Fibroblast of skin of left quadriceps (primary cell): ENCODE data around the gene IFNL1.
"Not testable (repeated sequence)": the region's sequence is repeated elsewhere in the genome, so short reads cannot be mapped to it uniquely, and the experiment has no call there.

Experiments used
- DNase-seq, 2 experiments: peaks; one replicate each; pipeline ENCODE4 v3.0.0-alpha.2; 2013; ENCODE audit warnings: low read depth in 2 of 2

Gene IFNL1

DNA sequence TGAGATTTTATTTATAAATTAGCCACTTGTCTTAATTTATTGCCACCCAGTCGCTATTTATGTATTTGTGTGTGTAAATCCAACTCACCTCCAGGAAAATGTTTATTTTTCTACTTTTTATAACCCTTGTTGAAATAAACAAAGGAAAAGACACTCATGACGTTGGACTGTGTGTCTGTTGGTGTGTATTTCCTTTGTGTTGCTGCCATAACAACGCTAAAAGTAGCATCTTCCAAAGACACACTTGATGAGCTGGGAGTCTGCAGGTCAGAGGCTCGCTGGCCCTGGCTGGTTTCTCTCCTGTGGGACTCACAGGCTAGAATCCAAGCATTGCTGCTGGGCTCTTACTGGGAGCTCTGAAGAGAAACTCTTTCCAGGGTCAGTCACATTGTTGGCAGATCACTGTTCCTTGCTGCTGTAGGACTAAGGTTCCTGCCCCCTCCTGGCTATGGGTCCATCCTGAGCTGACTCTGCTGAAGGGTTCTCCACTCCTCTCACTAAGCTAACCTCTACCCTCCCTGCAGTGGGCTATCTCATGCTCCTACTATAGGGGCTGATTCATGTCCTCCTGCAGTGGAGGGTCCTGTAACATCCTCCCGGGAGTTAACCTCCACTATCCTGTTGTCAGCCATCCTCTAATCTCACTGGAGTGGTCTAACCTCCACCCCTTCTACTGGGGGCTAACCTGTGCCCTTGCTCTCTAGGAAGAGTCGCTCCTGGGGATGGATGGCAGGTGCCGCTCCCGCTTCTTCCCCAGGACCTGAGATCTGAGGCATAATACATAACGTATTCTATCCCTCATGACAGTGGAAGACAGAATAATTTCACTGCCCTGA, 26.0 kb upstream of the IFNL1 start:
- DNase-seq: no peak

DNA sequence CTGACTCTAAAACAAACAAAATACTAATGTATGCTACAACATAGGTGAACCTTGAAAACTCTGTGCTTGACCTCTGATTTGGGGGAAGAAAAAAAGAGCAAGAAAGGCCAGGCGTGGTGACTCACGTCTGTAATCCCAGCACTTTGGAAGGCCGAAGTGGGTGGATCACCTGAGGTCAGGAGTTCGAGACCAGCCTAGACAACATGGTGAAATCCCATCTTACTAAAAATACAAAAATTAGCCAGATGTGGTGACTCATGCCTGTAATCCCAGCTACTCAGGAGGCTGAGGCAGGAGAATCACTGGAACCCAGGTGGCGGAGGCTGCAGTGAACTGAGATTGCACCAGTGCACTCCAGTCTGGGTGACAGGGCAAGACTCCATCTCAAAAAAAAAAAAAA, 22.3 kb upstream of the IFNL1 start:
- DNase-seq: not testable (repeated sequence)

DNA sequence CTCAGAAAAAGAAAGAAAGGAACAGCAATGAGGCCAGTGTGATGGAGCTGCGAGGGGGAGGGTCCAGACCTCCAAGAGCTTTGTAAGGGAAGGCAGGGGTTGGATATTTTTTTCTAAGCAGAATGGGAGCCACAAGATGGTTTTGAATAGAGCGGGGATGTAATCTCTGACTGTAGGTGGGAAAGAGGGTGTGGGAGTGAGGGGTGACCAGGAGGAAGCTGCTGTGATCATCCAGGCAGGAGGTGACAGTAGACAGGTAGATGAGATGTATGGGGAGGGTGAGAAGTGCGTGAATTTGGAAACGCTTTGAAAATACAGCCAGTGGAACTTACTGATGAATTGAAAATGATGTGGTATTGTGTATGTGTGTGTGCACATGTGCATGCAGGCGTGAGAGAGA, 20.6 kb upstream of the IFNL1 start:
- DNase-seq: no peak

DNA sequence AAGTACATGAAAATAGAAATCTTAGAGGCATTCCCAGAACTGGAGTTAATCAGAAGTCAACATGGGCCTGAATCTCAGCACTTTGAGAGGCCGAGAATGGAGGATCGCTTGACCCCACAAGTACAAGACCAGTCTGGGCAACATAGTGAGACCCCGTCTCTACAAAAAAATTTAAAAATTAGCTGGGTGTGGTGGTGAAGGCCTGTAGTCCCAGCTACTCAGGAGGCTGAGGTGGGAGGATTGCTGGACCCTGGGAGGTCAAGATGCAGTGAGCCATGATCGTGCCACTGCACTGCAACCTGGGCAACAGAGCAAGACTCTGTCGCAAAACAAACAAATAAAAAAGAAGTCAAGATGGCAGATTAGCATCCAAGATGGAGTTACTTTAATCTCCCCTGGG, 19.5 kb upstream of the IFNL1 start:
- DNase-seq: no peak

DNA sequence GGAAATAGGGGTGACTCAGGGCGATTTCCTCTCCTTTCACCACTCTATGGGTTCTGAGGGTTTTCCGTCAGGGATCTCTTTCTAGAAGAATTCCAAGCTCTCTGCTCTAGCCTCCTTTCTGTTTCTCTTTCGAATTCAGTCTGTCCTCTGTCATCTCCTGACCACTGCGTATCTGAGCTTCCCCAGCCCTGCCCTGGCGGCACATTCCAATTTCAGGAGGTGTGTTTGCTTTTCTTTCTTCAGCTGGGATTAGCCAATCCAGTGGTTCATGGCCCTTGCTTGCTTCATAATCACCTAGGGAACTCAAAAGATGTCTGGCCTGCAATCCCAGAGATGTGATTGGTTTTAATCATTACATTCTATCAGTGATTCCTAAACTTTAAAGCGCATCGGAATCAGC, 18.6 kb upstream of the IFNL1 start:
- no peak for DNase-seq

DNA sequence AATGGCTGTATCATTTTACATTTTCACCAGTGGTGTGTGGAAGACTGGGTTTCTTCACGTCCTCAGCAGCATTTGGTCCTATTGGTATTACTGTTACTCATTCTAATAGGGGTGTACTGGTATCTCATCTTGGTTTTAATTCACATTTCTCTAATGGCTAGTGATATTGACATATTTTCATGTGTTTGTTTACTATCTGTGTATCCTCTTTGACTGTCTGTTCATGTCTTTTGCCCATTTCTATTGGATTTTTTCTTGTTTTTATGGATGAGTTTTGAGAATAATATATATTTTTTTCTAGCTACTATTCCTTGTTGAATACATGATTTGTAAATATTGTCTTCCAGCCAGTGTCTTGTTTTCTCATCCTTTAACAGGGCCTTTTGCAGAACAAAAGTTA, 14.2 kb upstream of the IFNL1 start:
- no peak for DNase-seq

DNA sequence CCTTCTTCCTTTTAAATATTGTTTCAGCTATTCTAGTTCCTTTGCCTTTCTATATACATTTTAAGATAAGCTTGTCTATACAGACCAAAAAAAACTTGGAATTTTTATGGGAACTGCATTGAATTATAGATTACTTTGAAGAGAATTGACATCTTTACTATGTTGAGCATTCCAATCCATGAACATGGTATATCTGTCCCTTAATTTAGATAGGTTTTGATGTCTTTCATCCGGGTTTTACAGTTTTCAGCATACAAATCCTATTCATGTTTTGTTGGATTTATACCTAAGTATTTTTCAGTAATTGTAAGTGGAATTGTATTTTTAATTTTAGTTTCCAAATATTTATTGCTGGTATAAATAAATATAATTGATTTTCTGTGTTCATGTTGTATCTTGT, 12.2 kb upstream of the IFNL1 start:
- no peak for DNase-seq

DNA sequence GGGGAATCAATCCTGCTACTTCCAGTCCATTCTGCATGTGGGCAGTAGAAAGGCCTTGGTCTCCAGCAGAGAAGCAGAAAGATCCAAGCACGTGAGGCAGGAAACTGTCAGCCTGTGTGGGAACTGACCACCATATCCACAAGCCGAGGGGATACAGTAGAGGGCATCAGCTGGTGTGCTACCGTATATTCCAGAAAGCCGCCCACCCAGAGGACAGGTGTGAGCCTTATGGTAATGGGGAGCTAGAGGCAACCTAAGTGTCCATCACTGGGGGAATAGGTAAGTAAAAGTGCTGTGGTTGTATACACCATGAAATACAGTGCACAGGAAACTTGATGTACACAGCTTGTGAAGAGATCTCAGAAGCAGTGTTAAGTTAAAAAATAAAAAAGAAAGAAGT, 2.8 kb upstream of the IFNL1 start:
- DNase-seq: no peak

DNA sequence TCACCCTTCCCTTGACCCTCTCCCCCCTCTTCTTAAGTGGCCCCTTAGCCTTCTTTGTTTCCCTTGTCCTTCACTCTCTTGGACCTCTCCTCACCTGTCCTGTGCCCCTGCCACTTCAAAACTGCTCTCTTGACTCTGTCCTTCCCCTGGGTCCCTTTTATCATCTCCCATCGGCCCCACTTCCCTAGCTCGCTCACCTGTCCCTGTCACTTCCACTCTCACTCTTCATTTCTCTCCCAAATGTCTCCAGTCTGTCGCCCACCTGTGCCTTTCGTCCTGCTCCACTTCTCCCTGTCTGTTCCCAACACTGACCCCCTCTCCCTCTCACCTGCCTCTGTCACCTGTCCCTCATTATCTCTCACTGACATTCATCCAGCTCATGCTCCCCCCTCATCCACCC, 699 bp downstream of the IFNL1 start:
- no peak for DNase-seq

DNA sequence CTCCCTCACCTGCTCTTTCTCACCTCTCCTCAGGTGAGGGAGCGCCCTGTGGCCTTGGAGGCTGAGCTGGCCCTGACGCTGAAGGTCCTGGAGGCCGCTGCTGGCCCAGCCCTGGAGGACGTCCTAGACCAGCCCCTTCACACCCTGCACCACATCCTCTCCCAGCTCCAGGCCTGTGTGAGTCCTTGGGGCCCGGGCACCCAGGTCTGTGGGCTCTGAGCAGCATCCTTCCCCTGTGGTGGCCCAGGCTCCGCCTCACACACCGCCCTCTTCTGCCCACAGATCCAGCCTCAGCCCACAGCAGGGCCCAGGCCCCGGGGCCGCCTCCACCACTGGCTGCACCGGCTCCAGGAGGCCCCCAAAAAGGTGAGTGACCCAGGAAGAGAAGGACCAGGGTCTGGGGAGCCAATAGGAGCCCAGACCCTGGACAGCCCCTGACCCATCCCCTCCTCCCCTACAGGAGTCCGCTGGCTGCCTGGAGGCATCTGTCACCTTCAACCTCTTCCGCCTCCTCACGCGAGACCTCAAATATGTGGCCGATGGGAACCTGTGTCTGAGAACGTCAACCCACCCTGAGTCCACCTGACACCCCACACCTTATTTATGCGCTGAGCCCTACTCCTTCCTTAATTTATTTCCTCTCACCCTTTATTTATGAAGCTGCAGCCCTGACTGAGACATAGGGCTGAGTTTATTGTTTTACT, 1.9 kb downstream of the IFNL1 start:
- DNase-seq: no peak

DNA sequence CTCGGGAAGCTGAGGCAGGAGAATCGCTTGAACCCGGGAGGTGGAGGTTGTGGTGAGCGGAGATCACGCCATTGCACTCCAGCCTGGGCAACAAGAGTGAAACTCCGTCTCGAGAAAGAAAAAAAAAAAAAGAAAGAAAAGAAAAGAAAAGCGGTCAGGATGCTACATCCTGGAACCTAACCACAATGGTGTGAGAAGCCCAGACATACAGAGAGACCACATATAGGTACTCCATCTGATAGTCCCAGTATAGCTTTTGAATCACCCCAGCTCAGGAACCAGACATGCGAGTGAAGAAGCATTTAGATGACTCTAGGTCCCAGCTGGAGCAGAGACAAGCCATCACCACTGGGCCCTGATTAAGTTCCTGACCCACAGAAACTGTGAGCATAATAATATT, 3.2 kb downstream of the IFNL1 start:
- DNase-seq: no peak

DNA sequence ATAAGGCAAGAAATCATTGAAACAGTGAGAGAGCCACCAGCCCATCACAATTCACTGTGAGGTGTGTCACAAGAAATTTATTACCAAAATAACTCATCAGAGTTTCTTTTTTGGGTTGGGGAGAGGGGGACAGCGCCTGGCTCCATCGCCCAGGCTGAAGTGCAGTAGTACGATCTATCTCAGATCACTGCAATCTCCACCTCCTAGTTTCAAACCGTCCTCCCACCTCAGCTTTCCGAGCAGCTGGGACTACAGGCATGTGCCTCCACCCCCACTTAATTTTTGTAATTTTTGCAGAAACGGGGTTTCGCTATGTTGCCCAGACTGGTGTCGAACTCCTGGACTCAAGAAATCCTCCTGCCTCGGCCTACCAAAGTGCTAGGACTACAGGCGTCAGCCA, 3.6 kb downstream of the IFNL1 start:
- DNase-seq: no peak

DNA sequence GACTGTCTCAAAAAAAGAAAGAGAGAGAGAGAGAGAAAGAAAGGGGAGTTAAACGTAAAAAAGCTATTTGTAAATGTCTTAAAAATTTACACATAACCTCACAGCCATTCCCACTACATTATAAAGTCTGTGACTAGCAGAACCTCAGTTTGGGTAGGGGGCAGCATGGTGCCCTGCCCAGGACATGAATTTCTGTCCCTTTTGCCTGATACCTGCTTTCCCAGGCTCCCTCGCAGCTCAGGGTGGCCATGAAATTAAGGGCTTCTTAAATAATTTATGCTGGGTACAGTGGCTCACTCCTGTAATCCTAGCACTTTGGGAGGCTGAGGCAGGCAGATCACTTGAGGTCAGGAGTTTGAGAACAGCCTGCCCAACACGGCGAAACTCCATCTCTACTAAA, 4.8 kb downstream of the IFNL1 start:
- no peak for DNase-seq

DNA sequence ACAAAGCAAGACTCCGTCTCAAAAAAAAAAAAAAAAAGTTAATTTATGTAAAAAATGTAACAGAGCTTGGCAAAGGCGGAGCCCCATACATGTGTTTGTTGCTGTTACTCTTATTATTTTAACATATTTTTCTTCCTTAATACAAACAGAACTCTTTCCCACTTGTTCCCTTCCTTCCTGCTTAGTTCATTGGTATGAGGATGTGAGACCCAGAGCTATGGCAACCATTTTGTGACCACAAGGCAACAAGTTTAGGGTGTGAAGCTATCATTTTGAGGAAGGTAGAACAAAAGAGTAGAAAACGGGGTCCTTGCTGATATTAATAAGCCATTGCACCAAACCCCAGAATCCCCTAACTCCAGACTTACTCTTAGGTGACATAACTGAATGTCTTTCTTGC, 5.4 kb downstream of the IFNL1 start:
- no peak for DNase-seq

DNA sequence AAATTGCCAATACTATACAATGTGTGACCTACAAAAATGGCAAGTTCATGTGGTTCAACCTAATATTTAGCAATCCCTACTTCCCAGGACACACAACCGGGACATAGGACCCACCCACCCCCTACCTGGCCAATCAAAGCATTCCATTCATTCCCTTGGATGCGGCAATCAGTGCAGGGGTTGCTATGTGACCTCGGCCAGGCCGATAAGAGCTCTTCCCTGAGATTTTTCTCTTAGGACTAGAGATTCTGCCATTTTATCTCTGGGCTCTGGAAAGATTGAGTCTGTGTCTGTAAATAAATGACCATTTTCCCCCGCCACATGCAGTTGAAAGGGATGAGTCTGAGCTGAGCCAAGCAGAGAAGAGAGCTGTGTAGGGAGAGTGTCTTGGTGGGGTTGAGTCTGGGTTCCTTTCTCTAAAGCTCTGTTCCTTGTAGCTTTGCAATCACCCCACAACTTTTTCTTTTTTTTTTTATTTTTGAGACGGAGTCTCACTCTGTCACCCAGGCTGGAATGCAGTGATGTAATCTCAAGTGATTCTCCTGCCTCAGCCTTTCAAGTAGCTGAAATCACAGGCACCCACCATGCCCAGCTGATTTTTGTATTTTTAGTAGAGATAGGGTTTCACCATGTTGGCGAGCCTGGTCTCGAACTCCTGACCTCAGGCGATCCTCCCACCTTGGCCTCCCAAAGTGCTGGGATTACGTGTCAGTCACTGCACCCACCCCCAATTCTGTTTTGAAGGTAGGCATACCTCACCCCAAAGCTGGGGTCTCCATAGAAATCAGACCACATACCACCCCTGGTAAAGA, 7.4 kb downstream of the IFNL1 start:
- no peak for DNase-seq

DNA sequence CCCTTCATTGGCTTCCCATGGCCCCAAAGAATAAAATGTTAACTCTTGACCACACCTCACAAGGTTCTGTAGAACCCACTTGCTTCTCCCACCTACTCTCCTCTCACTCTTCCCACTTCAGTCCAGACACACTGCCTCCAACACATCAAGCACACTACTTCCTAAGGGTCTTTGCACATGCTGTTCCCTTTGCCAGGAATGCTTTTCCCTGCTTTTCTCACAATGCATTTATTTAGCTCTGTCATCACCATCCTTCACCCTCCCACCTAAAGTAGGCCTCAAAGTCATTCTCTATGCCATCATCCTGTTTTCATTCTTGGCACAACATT, 7.9 kb downstream of the IFNL1 start:
- DNase-seq: no peak

DNA sequence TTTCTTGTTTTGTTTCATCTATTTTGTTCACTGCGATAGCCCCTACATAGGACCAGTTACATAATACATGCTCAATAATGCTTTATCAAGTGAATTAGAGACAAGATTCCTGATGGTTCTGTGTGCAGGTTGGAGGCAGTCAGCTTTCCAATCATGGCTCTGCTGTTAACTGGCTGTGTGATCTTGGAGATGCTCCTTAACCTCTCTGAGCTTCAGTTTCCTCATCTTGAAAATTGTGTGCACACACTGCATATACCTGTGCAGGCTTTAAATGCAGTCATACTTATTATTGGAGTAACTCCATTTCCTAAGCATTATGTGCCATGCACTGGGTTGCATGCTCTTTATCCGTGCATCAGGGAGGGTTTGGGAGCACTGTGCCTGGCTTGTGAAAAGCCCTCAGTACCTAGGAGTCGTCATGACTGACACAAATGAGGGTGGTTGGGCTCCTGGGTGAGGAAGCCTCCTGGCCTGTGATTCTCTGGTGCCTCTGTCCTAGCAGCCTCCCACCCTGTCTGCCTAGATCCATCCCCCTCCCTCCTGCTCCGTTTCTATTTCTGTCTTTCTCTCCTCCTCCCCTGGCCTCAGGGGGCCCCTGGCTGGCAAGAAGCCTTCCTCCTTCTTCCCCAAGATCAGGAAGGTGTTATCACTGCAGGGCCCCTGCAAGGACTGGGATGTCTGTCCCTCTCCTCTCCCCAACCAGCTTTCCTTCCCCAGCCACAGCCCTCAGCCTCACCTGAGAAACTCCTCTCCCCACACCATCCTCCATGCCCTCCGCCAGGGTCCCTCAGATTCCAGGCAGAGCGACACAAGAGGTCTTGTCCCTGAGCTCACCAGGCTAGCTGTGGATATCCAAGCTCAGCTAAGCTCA, 8.7 kb downstream of the IFNL1 start:
- DNase-seq: no peak

DNA sequence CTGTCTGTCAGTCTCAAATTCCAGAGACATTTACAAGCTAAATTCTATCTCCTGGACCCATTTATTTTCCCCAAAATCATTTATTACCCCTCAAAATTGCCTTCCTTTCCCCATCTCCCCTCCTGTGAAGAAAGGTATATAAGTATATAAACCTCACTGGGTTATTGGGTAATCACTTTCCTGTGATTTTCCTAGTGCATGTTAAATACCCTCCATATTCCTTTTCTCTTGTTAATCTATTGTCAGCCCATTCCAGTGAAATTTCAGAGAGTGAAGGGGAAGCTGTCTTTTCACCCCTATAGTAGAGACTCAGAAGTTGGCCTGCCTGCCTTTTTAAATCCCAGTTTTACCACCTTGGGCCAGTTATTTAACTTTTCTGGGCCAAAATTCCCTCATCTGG, 9.9 kb downstream of the IFNL1 start:
- DNase-seq: no peak

DNA sequence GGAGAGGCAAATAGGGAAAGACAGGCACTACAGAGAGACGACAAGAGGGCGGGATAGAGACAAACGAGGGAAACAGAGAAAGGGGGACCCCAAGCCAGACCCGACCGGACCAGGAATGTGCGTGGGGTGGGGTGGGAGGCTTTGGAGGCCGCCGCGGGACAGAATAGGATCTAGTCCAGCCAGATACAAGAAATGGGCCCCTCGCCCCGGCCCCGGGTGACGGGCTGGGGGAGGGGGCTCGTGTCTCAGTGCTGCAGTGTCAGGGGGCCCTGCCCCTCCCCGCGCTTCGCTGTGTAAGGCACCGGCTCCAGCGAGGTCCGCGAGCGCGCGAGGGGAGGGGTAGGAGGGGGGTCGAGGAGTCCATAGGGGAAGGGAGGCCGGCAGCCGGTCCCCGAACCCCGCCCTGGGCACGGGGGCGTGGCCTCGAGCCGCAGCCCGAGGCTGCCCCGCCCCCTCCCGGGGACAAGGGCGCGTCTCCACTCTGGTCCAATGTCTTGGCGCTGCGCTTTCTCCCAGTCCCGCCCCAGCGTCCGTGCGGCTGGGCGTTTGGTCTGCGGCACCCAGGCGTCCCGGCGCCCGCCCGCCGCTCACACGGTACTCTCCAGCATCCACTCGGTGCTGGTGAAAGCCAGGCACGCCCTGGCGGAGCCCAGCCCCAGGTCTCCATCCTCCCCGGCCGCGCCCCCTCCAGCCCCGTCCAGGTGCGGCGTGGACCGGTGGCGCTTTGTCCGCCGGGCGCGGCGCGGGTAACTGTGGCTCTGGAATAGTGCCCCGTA, 11.0 kb downstream of the IFNL1 start:
- no peak for DNase-seq

DNA sequence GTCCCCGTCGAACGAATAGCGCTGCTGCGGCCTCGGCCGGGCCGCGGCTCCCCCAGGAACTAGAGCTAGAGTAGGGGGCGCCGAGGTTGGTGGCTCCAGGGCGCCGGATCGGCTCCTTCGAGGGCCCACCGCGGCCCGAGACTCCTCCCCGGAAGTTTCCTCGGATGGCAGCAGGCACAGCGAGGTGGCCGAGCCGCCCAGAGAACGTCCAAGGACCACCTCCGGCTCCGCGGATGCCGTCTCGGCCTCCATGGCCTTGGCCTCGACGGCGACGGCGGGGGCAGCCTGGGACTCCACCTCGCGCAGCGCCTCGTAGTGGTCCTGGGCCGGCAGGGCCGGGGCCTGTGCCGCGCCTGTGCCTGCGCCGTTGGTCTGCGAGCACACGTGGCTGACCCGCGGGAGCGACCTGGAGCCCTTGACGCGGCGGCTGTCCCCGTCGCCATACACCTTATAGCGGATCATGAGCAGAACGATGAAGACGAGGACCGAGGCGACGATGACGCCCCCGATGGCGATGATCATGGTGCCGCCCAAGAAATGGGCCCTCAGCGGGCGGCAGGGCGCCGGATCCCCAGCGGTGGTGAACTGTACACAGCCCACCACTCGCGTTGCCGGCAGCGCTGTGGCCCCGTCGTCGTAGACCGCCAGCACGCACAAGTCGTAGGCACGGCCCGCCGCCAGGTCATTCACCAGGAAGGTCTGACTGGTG, 11.8 kb downstream of the IFNL1 start:
- no peak for DNase-seq
